ENCODE results near the gene FAM107B.

Gene FAM107B

DNA sequence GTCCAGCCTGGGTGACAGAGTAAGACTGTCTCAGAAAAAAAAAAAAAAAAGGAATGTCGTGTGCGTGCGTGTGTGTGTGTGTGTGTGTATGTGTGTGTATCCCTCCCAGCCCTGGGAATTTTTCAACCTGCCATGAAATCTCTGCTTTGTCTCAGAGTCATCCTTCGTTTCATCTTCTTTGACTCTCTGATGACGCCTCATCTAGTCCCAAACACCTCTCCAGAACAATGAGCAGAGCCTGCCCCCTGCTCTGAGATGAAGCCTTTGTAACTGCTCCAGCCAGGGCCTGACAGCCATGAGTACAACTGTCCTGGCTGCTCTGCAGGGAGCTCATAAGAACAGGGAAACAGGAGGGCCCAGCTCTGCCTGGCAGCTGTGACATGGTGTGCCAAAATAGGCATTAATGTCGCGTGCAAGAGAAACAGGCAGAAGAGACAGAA, 149.5 kb downstream of the FAM107B start:
- no peak for DNase-seq (ENCODE audit: low read depth)

DNA sequence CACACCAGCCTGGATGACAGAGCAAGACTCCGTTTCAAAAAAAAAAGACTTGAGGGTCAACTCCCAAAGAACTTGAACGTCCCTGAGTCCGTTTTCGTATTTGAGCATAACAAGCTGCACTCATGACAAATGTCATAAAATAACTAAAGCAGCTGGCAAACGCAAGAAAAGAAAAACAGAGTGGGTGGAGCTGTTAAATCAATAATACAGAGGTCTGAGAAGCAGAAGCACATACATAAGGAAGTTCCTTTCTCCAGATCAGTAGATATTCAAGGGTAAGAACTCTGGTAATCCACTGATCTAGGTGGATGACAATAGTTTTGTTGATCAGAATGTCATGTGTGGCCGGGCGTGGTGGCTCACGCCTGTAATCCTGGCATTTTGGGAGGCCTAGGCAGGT, 150.1 kb downstream of the FAM107B start:
- no peak for DNase-seq (ENCODE audit: low read depth)

DNA sequence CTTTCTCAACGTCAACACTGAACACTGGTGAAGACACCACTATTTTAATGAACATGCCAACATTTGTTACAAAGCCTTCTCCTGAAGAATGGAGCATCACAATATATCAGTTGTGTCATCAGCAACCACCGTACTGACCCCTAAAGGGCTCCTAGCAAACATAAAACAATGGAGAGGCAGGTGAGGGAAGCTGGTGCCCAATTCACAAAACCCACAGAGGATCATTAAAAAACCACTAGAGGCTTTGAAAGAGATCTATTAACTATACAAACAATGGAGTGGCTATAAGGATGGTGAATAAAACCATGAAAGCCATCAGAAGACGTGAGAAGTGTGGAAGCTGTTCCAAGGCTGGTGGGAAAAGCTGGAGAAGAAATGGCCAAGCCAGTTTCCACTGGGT, 150.8 kb downstream of the FAM107B start:
- no peak for DNase-seq (ENCODE audit: low read depth)

DNA sequence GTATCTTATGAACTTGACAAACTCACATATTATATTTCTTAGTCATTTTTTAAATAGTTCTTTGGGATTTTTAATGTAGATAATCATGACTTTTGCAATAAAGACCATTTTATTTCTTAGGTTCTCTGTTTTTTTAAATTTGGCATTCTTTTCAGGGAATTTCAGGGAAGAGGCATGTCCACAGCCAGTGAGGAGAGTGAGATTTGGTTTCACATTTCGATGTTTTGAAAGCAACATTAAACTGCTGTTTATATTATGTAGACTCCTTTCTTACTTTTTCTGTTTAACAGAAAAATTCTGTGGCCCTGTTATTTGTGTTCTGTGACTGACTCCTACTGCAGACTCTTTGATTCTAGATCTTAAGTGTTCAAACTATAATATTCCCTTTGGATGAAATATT, 153.7 kb downstream of the FAM107B start:
- DNase-seq (ENCODE audit: low read depth), result peak; percentile 10

GRCh38 chr10:14618674-14619073, 156.0 kb downstream of the FAM107B start:
- no peak for DNase-seq (ENCODE audit: low read depth)

- DNase-seq (ENCODE audit: low read depth), result peak; percentile 64
Measured at GRCh38 chr10:14617852-14618251, 156.8 kb downstream of the FAM107B start.

- DNase-seq (ENCODE audit: low read depth), result no peak
Measured at GRCh38 chr10:14616955-14617730, 157.6 kb downstream of the FAM107B start.

DNA sequence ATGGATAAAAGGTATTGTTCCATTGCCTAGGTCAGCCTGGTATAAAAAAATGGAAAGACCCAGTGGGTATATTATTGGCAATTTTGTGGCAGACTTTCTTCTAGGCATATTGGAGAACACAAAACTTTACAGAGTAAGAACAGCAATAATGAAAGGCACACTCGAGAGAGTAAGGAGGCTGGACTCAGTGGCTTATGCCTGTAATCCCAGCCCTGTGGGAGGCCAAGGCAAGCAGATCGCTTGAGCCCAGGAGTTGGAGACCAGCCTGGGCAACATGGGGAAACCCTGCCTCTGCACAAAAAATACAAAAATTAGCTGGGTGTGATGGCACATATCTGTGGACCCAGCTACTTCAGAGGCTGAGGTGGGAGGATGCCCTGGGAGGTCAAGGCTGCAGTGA, 158.2 kb downstream of the FAM107B start:
- DNase-seq (ENCODE audit: low read depth), result no peak

DNA sequence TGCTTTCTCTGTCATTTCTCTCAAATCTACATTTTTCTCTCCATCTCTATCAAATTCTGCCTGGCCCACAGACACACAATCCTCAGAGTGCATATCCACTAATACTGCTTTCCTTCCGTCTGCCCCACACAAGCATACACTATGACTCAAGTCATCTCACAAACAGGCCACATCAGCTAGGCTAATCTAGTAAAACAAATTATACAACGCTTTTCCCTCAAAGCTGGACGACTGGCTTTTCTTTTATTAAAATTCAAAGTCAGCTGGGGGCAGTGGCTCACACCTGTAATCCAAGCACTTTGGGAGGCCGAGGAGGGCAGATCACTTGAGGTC, 161.1 kb downstream of the FAM107B start:
- no peak for DNase-seq (ENCODE audit: low read depth)

- no peak for DNase-seq (ENCODE audit: low read depth)
Measured at GRCh38 chr10:14612873-14613587, 161.7 kb downstream of the FAM107B start.

DNA sequence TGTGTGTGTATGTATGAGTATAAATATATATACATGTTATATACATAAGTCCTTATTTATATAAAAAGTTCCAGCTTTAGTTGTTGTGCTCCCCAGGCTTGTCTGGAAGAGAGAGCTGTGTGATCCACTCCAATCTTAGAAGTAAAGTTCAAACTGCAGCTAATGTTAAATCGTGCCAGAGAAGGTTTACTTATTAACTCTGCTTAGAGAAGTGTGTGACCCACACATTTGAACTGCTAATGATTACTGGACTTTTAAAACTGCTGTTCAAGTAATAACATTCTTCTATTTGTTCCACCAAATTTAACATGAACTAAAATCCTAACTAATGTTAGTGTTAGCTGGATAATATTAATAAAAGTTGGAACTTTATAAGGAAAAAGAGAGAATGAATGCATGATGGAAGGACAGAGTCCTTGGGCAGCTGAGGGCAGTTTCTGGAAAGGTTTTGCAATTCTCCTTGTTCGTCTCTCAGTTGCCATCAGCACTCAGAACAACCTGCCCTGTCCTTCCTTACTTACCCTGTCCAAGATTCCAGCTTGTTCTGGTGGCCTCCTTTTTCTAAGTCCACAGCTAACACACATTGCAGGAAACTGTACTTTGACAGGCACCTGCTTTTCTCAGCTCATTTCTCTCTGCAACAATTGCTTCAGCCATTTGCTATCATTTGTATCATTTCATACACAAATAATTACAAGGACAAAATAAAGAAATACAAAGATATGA, 162.6 kb downstream of the FAM107B start:
- DNase-seq (ENCODE audit: low read depth), result no peak

GRCh38 chr10:14609178-14609577, 165.5 kb downstream of the FAM107B start:
- DNase-seq (ENCODE audit: low read depth), result no peak

DNA sequence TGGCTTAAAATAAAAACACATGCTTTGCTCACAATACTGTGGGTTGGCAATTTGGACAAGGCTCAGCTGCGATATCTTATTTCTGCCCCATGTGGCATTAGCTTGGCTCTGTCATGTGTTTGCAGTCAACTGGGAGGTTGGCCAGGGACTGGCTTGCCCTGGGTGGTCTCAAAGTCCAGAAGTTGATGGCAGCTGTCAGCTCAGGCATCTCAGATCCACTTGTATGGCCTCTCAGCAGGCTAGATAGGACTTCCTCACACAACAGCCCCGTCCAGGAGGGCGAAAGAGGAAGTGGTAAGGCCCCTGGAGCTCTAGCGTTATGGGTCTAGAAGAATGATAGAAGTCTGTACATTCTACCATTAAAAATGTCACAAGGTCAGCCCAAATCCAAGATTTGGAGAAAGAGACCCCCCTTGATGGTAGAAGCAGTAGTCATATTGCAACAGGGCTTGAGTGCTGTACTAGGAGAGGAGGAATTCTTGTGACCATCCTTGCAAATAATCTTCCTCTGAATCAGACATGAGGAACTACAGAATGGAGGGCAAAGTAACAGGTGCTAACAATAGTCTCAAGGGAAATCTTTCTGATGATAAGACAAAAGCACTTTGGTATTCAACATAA, 166.2 kb downstream of the FAM107B start:
- no peak for DNase-seq (ENCODE audit: low read depth)

DNA sequence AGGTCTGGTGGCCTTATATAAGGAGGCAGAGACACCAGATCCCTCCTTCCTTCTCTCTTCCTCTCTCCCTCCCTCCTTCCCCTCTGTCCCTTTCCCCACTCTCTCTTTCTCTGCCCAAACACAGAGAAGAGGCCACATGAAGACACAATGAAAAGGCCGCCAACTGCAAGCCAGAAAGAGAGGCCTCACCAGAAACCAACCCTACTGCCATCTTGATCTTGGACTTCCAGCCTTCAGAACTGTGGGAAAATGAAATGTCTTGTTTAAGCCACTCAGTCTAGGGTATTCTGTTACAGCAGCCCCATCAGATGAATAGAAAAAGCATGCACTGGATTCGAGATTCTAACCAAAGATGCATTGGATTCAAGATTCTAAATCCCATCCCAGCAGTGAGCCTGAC, 168.1 kb downstream of the FAM107B start:
- DNase-seq (ENCODE audit: low read depth), result no peak

GRCh38 chr10:14605231-14605925, 169.3 kb downstream of the FAM107B start:
- peak; percentile 73 for DNase-seq (ENCODE audit: low read depth)

GRCh38 chr10:14604181-14605142, 170.2 kb downstream of the FAM107B start:
- peak; percentile 73 for DNase-seq (ENCODE audit: low read depth)

GRCh38 chr10:14603534-14604102, 171.1 kb downstream of the FAM107B start:
- no peak for DNase-seq (ENCODE audit: low read depth)

GRCh38 chr10:14602807-14603533, 171.7 kb downstream of the FAM107B start:
- DNase-seq (ENCODE audit: low read depth), result no peak

DNA sequence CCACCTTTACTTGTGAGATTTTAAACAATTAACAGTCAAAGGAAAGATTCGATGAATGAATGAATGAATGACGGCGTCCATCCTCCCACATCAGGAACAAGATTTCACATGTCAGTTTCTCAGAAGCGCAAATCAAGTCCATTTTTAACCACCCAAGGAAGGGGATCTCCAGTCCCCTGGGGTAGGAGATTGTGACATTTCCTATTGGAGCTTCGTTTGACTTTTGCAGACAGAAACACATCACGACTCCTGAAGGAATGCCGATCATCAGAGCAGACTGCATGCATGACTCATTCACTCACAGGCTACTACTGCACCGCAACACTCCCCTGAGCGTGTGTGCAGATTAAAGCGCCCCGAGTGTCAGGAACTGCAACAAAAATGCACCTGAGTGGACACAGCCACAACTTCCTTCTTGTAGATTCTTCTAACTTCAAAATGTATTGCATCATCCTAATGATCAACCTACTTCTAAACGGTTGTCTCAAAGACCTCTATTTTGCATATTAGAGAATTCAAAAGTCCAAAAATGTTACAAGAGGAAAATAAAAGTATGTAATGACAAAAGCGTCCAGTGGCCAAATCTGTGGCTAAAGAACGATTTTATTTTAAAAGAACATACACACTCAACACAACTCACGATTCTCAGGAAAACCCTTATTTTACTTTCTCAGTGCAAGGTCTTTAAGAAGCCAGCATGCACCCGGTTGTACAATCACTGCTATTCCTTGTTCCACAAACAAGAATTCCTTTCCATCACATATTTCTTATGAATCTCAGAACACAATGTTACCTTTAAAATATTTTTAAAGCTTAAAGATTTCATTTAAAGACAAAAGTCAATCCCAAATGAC, 172.6 kb downstream of the FAM107B start:
- peak; percentile 92 for DNase-seq (ENCODE audit: low read depth)
